Measurements from ENCODE around the gene PTPRF.

The PTPRF gene

GRCh38 chr1:43592051-43592665 lies 61.5 kb downstream of the PTPRF start:
- no peak for DNase-seq

GRCh38 chr1:43592974-43593683 lies 62.4 kb downstream of the PTPRF start:
- no peak overlapping the region for H3K4me2 ChIP-seq (ENCODE audit: low read length)
- no peak overlapping the region for H2BK5ac ChIP-seq (ENCODE audit: low read depth, low read length, poor library complexity)
- H2BK12ac ChIP-seq (ENCODE audit: low read length), result no peak overlapping the region
- no peak overlapping the region for H4K8ac ChIP-seq (ENCODE audit: low read depth, low read length)
- H3K79me2 ChIP-seq (ENCODE audit: control insufficient read depth, insufficient read depth, low read length, poor library complexity), result no peaks in the 10 kb centered on the region
- H2AK5ac ChIP-seq (ENCODE audit: low read length), result no peak overlapping the region
- H3K4ac ChIP-seq (ENCODE audit: low read depth, low read length), result no peak overlapping the region
- H3K18ac ChIP-seq (ENCODE audit: low read length), result no peak overlapping the region
- no peak overlapping the region for H3K4me3 ChIP-seq (ENCODE audit: low read depth, low read length)
- H4K91ac ChIP-seq (ENCODE audit: low read depth, low read length), result no peak overlapping the region
- no peak overlapping the region for H3K9ac ChIP-seq (ENCODE audit: low read length)
- H3K27me3 ChIP-seq (ENCODE audit: insufficient read depth, low read length), result no peaks in the 10 kb centered on the region
- no CpG with 5 or more reads among the region's 16 CpGs for WGBS (ENCODE audit: extremely low coverage, insufficient coverage, insufficient read length)
- H3K36me3 ChIP-seq (ENCODE audit: control insufficient read depth in 1 of 2, insufficient read depth in 2 of 2, low read length in 2 of 2), result peaks cover 80 to 94% of the 10 kb centered on the region in 2 experiments
- no peak overlapping the region for H3K14ac ChIP-seq (ENCODE audit: low read length)
- H3K23ac ChIP-seq (ENCODE audit: low read length), result no peak overlapping the region
- no peaks in the 10 kb centered on the region for H3K79me1 ChIP-seq (ENCODE audit: low read length)
- H3K4me1 ChIP-seq (ENCODE audit: control insufficient read depth in 1 of 2, insufficient read depth in 2 of 2, low read length in 2 of 2), result no peaks in the 10 kb centered on the region
- no peak overlapping the region for H2BK120ac ChIP-seq (ENCODE audit: insufficient read depth, low read length, poor library complexity)
- no peak overlapping the region for H4K12ac ChIP-seq (ENCODE audit: low read depth, low read length)
- peaks cover 4% of the 10 kb centered on the region for H3K9me3 ChIP-seq (ENCODE audit: insufficient read depth, low read depth, low read length)
- H2AFZ ChIP-seq (ENCODE audit: insufficient read depth, low read length, poor library complexity), result no peak overlapping the region
- H3K27ac ChIP-seq (ENCODE audit: low read depth, low read length), result no peak overlapping the region
- no peak for DNase-seq

More at GRCh38 chr1:43592051-43592665, 61.5 kb downstream of the PTPRF start:
- H2BK120ac ChIP-seq (ENCODE audit: insufficient read depth, low read length, poor library complexity), result no peak overlapping the region
- no peak overlapping the region for H2AFZ ChIP-seq (ENCODE audit: insufficient read depth, low read length, poor library complexity)
- H3K79me1 ChIP-seq (ENCODE audit: low read length), result no peaks in the 10 kb centered on the region
- H4K91ac ChIP-seq (ENCODE audit: low read depth, low read length), result no peak overlapping the region
- H2AK5ac ChIP-seq (ENCODE audit: low read length), result no peak overlapping the region
- H3K4me1 ChIP-seq (ENCODE audit: control insufficient read depth in 1 of 2, insufficient read depth in 2 of 2, low read length in 2 of 2), result peaks cover 3 to 4% of the 10 kb centered on the region in 2 experiments
- H3K9me3 ChIP-seq (ENCODE audit: insufficient read depth, low read depth, low read length), result peaks cover 4% of the 10 kb centered on the region
- no peak overlapping the region for H3K4me2 ChIP-seq (ENCODE audit: low read length)
- no peak overlapping the region for H4K12ac ChIP-seq (ENCODE audit: low read depth, low read length)
- H3K79me2 ChIP-seq (ENCODE audit: control insufficient read depth, insufficient read depth, low read length, poor library complexity), result peaks cover 2% of the 10 kb centered on the region
- H4K8ac ChIP-seq (ENCODE audit: low read depth, low read length), result no peak overlapping the region
- WGBS (ENCODE audit: extremely low coverage, insufficient coverage, insufficient read length), result no CpG with 5 or more reads among the region's 11 CpGs
- H3K23ac ChIP-seq (ENCODE audit: low read length), result no peak overlapping the region
- H3K27me3 ChIP-seq (ENCODE audit: insufficient read depth, low read length), result no peaks in the 10 kb centered on the region
- H3K4ac ChIP-seq (ENCODE audit: low read depth, low read length), result no peak overlapping the region
- H3K18ac ChIP-seq (ENCODE audit: low read length), result no peak overlapping the region
- no peak overlapping the region for H3K4me3 ChIP-seq (ENCODE audit: low read depth, low read length)
- H3K9ac ChIP-seq (ENCODE audit: low read length), result no peak overlapping the region
- no peak overlapping the region for H2BK5ac ChIP-seq (ENCODE audit: low read depth, low read length, poor library complexity)
- no peak overlapping the region for H2BK12ac ChIP-seq (ENCODE audit: low read length)
- peaks cover 81 to 94% of the 10 kb centered on the region in 2 experiments for H3K36me3 ChIP-seq (ENCODE audit: control insufficient read depth in 1 of 2, insufficient read depth in 2 of 2, low read length in 2 of 2)
- H3K27ac ChIP-seq (ENCODE audit: low read depth, low read length), result no peak overlapping the region
- H3K14ac ChIP-seq (ENCODE audit: low read length), result no peak overlapping the region

DNA sequence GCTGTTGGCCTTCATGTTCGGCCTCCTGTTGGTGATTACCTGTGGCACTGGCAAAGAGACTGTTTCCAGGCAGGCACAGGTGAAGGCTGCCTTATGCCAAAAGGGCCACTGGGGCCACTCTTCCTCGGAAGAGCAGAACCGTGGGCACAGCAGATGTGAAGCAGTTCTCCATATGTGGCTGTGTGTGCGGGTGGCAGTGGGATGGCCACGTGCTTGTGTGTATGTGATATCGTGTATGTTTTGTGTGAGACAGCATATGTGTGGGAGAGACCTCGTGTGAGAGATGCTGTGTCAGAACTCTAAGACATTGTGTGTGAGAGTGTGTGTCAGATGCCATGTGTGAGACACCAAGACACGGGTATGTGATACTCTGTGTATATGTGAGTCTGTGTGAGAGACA lies 65.9 kb downstream of the PTPRF start:
- H4K8ac ChIP-seq (ENCODE audit: low read depth, low read length), result no peak overlapping the region
- H3K4ac ChIP-seq (ENCODE audit: low read depth, low read length), result no peak overlapping the region
- H3K79me1 ChIP-seq (ENCODE audit: low read length), result no peaks in the 10 kb centered on the region
- no peak overlapping the region for H2BK120ac ChIP-seq (ENCODE audit: insufficient read depth, low read length, poor library complexity)
- DNase-seq, result no peak
- no peak overlapping the region for H2AK5ac ChIP-seq (ENCODE audit: low read length)
- H3K4me1 ChIP-seq (ENCODE audit: control insufficient read depth in 1 of 2, insufficient read depth in 2 of 2, low read length in 2 of 2), result no peaks in the 10 kb centered on the region
- H2AFZ ChIP-seq (ENCODE audit: insufficient read depth, low read length, poor library complexity), result no peak overlapping the region
- H3K4me3 ChIP-seq (ENCODE audit: low read depth, low read length), result no peak overlapping the region
- H4K12ac ChIP-seq (ENCODE audit: low read depth, low read length), result no peak overlapping the region
- no peak overlapping the region for H3K9ac ChIP-seq (ENCODE audit: low read length)
- no peak overlapping the region for H2BK5ac ChIP-seq (ENCODE audit: low read depth, low read length, poor library complexity)
- no peaks in the 10 kb centered on the region for H3K79me2 ChIP-seq (ENCODE audit: control insufficient read depth, insufficient read depth, low read length, poor library complexity)
- H3K27ac ChIP-seq (ENCODE audit: low read depth, low read length), result no peak overlapping the region
- no peak overlapping the region for H3K18ac ChIP-seq (ENCODE audit: low read length)
- H3K4me2 ChIP-seq (ENCODE audit: low read length), result no peak overlapping the region
- H3K9me3 ChIP-seq (ENCODE audit: insufficient read depth, low read depth, low read length), result no peaks in the 10 kb centered on the region
- no peak overlapping the region for H3K14ac ChIP-seq (ENCODE audit: low read length)
- peaks cover 88 to 93% of the 10 kb centered on the region in 2 experiments for H3K36me3 ChIP-seq (ENCODE audit: control insufficient read depth in 1 of 2, insufficient read depth in 2 of 2, low read length in 2 of 2)
- no peak overlapping the region for H3K23ac ChIP-seq (ENCODE audit: low read length)
- H4K91ac ChIP-seq (ENCODE audit: low read depth, low read length), result no peak overlapping the region
- no CpG with 5 or more reads among the region's 8 CpGs for WGBS (ENCODE audit: extremely low coverage, insufficient coverage, insufficient read length)
- H2BK12ac ChIP-seq (ENCODE audit: low read length), result no peak overlapping the region
- H3K27me3 ChIP-seq (ENCODE audit: insufficient read depth, low read length), result no peaks in the 10 kb centered on the region

- H3K27ac ChIP-seq (ENCODE audit: low read depth, low read length), result no peak overlapping the region
- no peak overlapping the region for H3K4me2 ChIP-seq (ENCODE audit: low read length)
- H3K18ac ChIP-seq (ENCODE audit: low read length), result no peak overlapping the region
- no peak overlapping the region for H2BK5ac ChIP-seq (ENCODE audit: low read depth, low read length, poor library complexity)
- no peak overlapping the region for H3K4ac ChIP-seq (ENCODE audit: low read depth, low read length)
- H3K27me3 ChIP-seq (ENCODE audit: insufficient read depth, low read length), result no peaks in the 10 kb centered on the region
- no peak overlapping the region for H2BK120ac ChIP-seq (ENCODE audit: insufficient read depth, low read length, poor library complexity)
- no CpG with 5 or more reads among the region's 5 CpGs for WGBS (ENCODE audit: extremely low coverage, insufficient coverage, insufficient read length)
- no peak overlapping the region for H3K23ac ChIP-seq (ENCODE audit: low read length)
- H2BK12ac ChIP-seq (ENCODE audit: low read length), result no peak overlapping the region
- peaks cover 88 to 93% of the 10 kb centered on the region in 2 experiments for H3K36me3 ChIP-seq (ENCODE audit: control insufficient read depth in 1 of 2, insufficient read depth in 2 of 2, low read length in 2 of 2)
- H3K14ac ChIP-seq (ENCODE audit: low read length), result no peak overlapping the region
- no peaks in the 10 kb centered on the region for H3K79me1 ChIP-seq (ENCODE audit: low read length)
- no peak overlapping the region for H3K9ac ChIP-seq (ENCODE audit: low read length)
- H3K79me2 ChIP-seq (ENCODE audit: control insufficient read depth, insufficient read depth, low read length, poor library complexity), result no peaks in the 10 kb centered on the region
- peaks cover 1% of the 10 kb centered on the region for H3K9me3 ChIP-seq (ENCODE audit: insufficient read depth, low read depth, low read length)
- H3K4me1 ChIP-seq (ENCODE audit: control insufficient read depth in 1 of 2, insufficient read depth in 2 of 2, low read length in 2 of 2), result no peaks in the 10 kb centered on the region
- H4K12ac ChIP-seq (ENCODE audit: low read depth, low read length), result no peak overlapping the region
- DNase-seq, result no peak
- H2AK5ac ChIP-seq (ENCODE audit: low read length), result no peak overlapping the region
- H4K91ac ChIP-seq (ENCODE audit: low read depth, low read length), result no peak overlapping the region
- H2AFZ ChIP-seq (ENCODE audit: insufficient read depth, low read length, poor library complexity), result no peak overlapping the region
- no peak overlapping the region for H3K4me3 ChIP-seq (ENCODE audit: low read depth, low read length)
- H4K8ac ChIP-seq (ENCODE audit: low read depth, low read length), result no peak overlapping the region
These were observed 66.3 kb downstream of the PTPRF start for GRCh38 chr1:43597028-43597427.

All from trophoblast cell (in vitro differentiated cells and primary cell).